Islet of Langerhans (tissue), 1 donor: ENCODE data around the gene MIPEP.
"Not testable (repeated sequence)": the region's sequence is repeated elsewhere in the genome, so short reads cannot be mapped to it uniquely, and the experiment has no call there.

Experiments used
- FAIRE-seq: peaks from one replicate; lab custom pipeline; 2011; peaks lifted over from hg19 to GRCh38; lab: Jason Lieb, UNC

The MIPEP gene

DNA sequence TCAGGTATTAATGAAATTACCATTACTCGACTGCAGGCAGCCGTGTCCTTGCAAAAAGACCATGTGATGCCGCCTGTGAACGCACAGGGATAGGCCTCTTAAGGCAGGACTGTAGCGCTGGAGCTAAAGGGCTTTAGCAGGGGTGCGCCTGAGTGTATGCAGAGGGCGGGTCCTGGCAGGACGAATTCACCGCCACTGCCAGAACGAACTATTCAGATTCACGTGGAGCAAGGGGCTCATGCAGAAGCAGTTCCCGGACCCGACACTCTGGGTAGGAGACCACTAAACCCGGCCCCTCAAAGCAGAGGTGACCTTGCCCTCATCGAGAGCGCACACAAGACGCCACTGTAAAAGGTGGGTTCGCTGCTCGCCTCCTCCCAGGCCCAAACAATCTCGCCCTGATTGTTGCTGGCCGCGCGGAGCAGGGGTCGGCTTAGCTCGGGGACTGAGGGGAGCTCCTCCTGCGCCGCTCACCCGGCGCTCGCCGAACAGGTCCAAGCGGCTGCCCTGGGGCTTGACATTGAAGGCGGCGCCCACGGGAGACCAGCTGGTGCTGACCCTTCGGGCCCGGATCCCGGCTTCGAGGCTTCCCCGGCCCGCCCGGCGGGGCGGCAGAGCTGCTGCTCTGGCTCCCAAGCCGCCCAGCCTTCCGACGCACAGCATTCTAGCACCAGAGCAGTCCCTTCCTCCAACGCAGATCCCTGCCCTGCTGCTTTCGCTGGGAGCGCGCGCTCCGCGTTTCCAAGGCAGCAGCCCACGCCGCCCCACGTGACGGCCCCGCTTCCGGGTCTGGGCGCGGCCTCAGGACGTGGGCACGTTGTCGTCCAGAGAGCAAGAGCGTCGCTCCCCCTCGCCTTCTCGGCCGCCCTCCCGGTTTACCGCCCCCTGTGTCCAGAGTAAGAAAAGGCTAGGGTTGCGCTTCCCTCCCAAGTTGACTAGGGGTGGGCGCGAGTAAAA is at the start of gene MIPEP:
TSS of gene MIPEP (minus strand) at position 743 of the 957 bp plus-strand sequence. CDS start at position 663, 80 bp downstream.
- FAIRE-seq, result no peak

DNA sequence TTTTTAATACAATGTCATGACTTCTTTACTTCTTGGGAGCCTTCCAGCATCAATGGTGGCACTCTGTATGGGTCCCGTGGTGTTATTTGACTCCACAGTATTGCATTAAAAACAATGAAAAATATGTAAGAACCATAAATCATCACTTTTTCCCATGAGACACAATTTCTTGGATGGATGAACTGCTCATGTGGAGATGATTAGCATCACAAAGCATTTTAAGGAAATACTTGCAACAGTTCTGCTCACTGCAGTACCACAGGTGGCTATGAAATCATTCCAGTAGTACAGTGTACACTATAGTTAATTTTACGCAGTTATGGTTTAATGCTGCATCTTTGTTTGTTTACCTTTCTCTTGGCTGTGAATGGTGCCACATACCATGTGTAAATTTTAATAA is 45.3 kb upstream of the MIPEP start:
- FAIRE-seq, result no peak

DNA sequence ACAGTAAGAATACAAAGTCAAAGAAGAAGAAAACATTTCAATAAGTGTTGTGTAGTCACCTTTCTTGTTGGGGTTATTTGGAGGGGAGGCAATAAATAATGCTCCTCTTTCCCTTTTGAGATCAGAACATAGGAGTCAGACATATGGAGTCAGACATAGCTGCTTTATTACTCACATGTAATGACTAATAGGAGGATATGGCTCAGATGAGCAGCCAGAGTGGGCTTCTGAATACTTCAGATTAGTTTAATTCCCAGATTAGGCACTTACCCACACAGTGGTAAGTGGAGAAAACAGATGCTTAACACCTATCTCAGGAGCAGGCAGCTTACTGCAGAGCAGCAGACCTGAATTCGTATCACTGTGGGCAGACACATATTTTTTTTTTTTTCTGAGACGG is 39.8 kb upstream of the MIPEP start:
- FAIRE-seq, result no peak

DNA sequence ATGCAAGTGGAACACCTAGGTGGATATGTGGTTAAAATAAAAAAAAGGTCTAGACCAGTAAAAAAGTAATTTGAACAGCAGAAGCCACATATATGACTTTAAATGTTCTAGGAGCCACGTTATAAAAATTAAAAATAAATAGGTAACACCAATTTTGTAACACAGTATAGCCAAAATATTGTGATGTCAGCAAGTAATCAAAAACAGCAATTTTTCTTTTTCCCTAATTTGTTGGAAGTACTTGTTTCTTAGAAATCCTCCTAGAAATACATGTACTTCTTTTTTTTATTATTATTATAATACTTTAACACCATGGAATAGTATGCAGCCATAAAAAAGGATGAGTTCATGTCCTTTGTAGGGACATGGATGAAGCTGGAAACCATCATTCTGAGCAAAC is 33.8 kb upstream of the MIPEP start:
- FAIRE-seq, result no peak

DNA sequence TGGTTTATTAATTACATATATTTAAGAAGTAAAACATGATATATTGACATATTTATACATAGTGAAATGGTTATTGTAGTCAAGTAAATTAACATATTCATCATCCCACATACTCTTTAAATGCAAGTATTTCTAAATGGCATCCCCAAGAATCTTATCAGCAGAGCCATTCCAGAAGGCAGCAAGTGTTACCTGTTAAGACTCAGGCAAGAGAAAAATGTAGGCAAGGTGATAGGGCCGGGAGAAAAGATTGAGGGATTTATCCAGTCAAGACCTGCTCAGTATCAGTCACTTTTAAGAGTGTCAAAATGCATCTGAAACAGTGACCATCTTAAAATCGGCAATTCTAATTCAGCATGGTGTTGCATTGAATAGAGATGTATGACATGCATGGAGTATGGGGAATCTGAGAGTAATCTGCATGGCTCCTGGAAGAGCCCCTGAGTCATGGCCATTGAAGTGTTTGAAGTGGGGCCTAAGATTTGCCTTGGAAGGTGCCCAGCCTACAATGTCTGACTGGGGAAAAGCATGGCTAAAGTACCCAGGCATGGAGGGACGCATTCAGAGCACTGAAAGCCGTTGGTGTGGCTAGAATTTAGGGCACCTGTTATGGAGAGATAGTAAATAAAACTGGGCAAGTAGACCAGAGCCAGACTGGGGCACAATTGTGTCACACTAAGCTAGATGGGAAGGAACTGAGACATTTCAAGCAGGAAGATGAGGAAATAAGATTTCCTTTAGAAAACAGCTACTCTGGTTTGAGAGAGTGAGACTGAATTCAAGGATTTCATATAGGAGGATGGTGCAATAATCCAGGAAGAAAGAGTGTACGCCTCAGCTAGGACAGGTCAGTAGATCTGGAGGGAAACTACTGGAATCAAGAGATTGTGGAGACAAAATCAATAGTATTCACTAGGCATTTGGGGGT is 33.1 kb upstream of the MIPEP start:
- no peak for FAIRE-seq

DNA sequence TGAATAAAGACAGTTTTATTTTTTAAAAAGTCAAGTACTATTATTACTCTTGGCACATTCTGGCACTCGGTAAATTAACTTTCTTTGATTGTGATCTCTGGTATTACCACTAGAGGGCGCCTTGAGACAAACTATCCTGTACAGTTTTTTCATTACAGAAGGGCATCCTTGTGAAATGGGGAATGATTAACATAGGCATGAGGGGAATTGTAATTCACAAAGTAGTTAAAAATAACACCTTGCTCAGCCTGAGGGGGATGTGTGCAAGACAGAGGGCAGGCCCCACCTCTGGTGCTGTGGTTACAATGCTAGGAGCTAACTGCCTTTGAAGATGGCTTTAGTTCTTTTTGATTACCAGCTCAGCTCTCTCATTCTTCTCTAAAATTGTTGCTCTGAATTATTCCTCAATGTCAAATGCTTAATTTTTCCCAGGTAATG is 32.3 kb upstream of the MIPEP start:
- FAIRE-seq, result peak; percentile 100

DNA sequence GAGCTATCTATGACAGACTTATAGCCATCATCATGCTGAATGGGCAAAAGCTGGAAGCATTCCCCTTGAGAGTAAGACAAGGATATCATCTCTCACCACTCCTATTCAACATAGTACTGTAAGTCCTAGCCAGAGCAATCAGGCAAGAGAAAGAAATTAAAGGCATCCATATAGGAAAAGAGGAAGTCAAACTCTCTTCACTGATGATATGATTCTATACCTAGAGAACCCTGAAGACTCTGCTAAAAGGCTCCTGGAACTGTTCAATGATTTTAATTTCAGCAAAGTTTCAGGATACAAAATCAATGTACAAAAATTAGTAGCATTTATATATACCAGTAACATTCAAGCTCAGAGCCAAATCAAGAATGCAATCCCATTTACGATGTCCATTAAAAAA is 29.8 kb upstream of the MIPEP start:
- FAIRE-seq, result no peak

DNA sequence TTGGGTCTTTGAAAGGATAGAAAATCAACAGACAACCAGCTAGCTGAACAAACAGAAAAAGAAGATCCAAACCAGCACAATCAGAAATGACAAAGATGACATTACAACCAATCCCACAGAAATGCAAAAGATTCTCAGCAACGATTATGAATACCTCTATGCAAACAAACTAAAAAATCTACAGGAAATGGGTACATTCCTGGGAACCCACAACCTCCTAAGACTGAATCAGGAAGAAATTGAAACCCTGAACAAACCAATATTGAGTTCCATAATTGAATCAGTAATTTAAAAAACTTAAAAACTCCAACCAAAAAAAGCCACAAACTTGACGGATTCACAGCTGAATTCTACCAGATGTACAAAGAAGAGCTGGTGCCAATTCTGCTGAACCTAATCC is 29.0 kb upstream of the MIPEP start:
- no peak for FAIRE-seq

DNA sequence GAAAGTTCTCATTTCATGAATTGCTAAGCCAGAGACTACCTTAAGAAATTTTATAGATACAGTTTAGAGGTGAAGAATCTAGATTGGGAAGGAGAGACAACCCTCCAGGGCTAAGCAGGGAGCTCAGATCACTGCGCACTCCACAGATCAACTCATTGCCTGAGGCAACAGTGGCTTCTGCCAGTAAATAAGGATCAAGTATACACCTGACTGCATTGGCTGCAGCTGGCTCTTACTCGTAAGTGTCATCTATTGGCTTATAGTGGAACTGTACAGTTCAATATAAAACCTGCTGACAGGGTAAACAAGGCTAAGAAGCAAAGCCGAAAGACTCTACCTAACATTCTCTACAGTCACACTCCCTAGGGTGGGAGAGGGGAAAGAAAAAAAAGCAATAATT is 26.1 kb upstream of the MIPEP start:
- no peak for FAIRE-seq

DNA sequence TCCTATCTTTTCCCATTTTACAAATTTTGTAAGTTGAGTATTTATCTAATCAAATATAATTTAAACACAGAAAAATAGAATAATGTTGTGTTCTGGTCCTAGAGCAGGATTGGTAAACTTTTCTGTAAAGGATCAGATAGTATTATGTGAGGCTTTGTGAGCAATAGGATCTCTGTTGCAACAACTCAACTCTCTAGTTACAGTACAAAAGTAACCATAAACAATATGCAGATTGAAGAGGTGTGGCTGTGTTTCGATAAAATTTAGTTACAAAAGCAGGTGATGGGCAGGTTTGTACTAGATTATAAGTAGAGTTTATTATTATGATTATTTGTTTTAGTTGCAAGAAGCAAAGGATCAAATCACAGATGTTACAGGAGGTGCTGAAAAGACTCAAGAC is 23.3 kb upstream of the MIPEP start:
- FAIRE-seq, result no peak

DNA sequence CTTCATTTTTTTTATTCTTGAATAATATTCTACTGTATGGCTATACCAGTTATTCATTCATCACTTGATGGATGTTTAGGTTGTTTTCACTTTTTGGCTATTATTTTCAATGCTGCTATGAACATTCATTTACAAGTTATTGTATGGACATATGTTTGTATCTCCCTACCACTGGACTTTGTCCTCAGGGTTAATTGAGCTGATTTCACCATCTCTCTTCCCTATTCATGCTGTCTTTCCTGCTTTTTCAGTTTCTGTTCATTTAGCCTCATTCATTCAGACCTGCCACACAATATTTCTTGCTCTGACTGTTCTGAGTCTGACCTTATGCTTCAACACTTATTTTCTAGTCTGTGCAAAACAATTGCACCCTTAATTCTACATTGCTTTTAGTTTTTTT is 20.4 kb upstream of the MIPEP start:
- FAIRE-seq, result no peak

DNA sequence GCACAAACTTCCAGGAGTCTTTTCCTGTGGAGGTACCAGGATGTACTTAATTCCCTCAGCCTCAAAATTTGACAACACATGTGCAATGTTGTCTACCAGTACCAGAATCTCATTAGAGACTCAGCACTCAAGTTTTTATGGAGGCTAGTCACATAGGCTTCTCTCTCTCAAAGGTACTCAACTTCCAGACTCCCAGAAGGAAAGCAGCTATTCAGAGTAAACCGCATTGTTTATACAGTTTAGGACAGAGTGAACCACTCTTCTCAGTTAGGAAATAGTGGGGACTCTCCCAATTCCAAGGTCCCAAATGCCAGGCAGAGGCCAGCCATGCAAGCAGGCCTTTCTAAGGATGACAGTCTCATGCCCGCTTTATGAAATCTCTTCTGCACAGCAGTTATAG is 16.6 kb upstream of the MIPEP start:
- no peak for FAIRE-seq

DNA sequence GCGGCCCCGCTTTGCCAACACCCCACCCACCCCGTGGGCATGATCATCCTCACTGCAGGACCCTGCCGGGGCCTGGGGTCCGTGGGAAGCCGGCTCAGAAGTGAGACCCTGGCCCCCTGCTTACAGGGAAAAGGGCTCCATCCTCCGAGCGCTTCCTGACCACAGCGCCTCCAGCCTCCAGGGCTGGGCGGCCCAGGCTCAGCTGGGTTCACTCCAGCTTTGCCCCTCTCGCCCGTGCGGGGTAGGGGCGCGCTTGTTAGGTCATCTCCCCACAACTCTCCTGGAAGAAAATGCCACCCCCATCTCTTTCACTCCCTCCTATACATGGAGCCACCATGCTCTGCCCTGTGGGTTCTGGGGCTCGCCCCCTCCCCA is 14.7 kb upstream of the MIPEP start:
- no peak for FAIRE-seq

DNA sequence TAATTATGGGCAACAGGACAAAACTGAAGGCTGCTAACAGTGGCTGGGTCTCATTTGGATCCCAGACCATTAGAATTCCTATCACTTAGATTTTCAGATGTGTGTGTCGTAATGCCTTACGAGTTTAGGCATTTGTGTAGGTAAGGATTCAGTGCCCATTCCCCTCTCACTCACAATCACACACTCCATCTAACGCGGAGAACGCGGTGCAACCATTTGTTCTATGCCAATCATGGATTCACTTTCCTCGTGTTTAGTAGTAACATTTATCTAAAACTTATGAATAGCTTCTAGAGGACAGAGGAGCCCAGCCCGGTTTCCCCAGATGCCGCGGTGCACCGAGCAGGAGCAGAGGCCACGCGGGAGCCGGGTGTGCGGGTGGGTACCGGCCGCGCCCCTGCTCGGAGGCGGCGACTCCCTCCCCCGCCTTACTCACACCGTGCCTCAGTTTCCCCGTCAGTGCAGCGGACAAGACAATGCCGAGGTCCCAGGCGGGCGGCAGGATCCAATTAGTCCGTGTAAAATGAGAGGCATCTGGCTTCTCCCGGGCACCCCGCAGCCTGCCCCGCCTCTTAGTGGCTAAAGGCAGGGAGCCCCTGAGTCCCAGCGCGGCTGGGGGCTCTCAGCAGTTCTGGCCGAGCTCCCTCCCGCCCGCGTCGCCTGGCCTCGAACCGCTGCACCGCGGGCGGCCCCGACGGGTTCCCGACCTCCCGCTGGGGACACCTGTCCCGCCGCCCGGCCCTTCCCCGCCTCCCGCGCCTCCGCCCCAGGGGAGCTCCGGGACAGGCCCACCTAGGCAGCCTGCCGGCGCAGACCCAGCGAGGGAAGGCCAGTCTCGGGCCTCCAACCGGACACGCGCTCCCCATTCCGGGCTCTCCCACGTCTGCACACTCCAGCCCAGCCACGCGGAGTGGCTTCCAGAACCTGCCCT is 14.0 kb upstream of the MIPEP start:
- FAIRE-seq, result no peak

DNA sequence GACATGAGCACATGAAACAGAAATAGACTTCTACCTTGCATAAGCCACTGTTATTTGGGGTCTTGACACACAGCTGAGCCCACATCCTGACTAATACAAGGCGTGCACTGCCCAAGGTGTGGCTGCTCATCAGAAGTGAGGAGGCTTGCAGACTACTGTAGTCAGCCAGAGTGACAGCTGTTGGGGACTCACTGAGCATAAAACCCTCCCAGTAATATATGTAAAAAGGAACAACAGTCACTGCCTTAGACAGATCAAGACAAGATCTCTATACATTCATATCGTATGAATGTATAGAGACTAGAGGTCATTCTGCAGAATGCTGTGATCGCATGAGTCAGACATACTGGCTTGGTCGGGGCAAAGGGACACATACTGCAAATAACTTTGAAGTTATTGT is 12.2 kb upstream of the MIPEP start:
- FAIRE-seq, result no peak

DNA sequence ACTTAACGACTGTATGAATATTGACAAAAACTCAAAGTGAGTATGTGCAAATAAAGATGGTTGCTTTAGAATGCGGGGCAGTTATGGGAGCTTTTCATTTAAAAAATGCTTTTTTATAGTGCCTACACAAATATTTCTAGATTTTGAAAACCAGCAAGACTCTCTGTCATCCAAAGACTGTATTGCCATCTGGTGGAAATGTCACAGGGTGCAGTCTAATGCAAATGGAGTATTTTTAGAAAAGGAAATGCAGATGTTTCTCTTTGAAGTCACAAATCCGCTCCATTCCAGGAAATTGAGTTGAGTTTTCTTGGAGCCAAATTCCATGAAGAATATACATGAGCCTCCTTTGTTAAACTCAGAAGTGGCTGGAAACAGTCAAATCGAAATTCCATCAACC is 10.4 kb upstream of the MIPEP start:
- peak; percentile 95 for FAIRE-seq

DNA sequence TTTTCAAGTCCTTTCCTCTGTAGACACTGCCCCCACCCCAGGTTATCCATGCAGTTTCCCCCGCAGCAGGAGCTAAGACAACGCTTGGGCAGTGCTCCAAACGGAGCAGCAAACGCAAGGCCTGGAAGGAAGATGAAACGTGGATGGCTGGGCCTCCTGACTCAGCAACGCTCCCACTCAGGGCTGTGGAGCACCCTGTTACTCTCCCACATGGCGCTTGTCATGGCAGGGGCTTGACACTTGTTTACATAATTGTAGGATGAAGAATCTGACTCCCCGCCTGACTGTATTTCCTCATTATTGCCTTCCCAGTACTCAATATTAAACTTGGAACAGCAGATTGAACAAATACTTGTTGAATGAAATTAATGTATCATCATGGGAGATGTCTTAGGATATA is 8.9 kb upstream of the MIPEP start:
- no peak for FAIRE-seq

DNA sequence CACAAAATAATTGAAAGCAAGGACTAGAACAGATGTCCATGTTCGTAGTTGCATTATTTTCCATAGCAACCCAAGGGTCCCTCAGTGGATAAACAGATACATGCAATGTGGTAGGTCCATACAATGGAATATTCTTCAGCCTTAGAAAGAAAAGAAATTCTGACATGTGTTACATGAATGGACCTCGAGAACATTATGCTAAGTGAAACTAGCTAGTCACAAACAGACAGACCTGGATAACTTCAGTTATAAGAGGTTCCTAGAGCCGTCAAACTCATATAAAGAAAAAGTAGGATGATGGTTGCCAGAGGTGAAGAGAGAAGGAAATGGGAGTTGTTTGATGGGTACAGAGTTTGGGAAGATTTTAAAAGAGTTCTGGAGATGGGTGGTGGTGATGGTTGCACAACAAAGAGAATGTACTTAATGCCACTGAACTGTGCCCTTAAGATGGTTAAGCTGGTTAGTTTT is 8.3 kb upstream of the MIPEP start, which contains the start of gene C1QTNF9B:
TSS of gene C1QTNF9B (minus strand) at position 51 of the 468 bp plus-strand sequence.
- not testable (repeated sequence) for FAIRE-seq

DNA sequence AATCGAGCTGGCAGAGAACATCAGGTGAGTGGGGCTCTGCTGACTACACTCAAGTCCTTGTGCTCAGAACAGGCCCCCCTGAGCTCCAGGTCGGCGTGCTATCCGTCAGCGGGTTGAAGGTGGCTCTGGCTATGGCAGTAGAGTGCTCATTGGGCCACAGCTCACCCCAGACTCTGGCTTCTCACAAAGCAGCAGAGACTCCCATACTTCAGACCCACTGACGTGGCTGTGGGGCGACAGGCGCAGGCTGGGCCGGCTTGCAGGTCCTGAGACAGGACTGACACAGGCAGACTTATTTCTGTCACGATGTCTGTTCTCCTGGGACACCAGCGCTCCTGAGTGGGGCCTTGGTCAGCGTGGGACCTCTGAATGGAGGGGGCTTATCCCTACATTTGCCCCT is 5.5 kb upstream of the MIPEP start:
- not testable (repeated sequence) for FAIRE-seq

DNA sequence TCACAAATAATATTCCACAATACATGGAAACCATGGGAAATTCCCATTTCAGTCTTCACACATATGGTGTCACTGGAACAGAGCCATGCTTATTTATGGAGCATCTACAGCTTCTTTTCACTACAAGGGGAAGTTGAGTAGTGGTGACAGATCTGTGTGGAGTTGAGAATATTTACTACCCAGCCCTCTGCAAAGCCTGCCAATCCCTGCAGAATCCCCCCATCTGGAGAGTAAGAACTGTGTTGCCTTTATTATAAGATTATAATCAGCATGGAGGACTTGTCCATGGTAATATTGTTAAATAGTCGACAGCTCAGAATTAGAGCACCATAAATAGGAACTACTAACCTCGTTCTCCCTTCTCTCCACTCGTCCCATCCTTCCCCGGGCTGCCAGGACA is 4.6 kb upstream of the MIPEP start:
- FAIRE-seq, result not testable (repeated sequence)
